M059J (cell line): Measurements from ENCODE around the gene SLC29A3. TPM values are rescaled to one million over a fixed set of nuclear protein-coding genes. Genes with fewer than 3 reads are reported as not detected.

Experiments used
- DNase-seq: peaks from one replicate; pipeline ENCODE4 v3.0.0-alpha.2; 2012; ENCODE audit warnings: low read depth
- total RNA-seq: library from RNA; depleted of rRNA; stranded (reverse); fragments of >200 nt; shearing (Covaris generic); gene quantifications from 2 replicates; pipeline ENCODE4 v1.2.3, GENCODE V29; 2014

The SLC29A3 gene
- total RNA-seq, 1 experiment from 2014 or later = 1.2 TPM

DNA sequence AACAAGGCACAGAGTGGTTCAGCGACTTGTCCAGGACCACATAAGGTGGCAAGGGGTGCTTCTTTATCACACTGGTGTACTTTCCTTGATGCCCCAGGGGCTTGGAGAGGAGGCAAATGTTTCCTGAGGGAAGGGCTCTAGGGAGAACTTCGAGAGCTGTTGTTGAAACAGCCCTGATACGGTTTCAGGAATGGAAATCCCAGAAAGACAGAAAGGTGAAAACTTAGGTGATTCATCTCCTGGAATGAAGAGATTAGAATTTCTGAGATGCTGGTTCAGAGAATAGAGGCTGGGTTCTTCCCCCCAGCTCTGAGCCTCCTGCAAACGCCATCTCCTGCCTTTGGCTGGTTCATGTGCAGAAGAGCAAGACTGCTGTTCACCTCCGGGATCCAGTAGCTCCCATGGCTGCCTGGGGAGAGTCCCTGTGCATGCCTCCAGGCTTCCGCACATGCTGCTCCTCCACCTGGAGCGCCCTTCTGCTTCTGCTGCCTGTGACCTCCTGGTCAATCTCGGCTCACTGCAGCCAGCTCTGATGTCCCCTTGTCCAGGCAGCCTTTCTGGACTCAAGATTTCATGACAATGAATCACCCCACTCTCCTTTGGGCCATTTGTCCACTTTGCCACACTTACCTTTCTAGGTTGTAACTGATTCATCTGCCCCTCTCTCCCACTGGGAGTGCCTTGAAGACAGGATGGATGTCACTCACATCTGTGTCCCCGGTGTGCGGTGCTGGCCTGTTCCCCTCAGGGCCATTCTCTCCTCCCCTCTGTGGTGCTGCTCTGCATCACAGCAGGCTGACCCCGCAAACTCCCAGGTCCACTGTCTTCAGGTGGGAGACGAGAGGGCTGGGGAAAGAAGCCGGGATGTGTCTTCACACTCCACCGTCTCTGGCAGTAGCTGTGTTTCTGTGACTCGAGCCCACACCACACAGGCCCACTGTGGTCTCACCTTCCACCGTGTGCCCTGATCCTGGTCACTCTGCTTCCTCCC, 74.0 kb downstream of the SLC29A3 start:
- no peak for DNase-seq

DNA sequence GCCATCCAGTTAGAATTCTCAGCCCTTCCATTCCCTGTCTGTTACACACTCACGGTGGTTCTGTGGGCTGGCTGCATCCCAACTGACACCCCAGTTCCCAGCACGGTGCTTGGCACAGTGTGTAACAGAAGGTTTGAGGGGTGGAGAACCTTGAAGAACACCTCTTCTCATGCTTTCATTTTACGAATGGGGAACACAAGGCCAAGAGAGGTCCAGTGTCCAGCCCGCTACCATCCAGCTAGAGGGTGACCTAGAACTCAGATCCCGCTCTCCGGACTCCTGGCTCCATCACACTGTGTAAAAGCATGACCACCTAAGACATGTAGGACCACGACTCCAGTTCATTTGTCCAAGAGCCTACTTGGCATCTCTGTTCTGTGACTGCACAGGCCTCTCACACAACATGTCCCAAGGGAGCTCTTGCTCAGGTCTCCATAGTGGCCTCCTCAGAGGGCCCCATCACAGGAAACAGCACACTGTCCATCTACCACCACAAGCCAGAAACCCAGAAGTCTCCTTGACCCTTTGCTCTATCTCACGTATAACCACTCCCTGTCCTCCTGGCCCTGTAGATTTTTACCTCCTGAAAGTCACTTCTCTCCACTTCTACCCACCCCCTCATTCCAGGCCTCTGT, 74.9 kb downstream of the SLC29A3 start:
- no peak for DNase-seq

DNA sequence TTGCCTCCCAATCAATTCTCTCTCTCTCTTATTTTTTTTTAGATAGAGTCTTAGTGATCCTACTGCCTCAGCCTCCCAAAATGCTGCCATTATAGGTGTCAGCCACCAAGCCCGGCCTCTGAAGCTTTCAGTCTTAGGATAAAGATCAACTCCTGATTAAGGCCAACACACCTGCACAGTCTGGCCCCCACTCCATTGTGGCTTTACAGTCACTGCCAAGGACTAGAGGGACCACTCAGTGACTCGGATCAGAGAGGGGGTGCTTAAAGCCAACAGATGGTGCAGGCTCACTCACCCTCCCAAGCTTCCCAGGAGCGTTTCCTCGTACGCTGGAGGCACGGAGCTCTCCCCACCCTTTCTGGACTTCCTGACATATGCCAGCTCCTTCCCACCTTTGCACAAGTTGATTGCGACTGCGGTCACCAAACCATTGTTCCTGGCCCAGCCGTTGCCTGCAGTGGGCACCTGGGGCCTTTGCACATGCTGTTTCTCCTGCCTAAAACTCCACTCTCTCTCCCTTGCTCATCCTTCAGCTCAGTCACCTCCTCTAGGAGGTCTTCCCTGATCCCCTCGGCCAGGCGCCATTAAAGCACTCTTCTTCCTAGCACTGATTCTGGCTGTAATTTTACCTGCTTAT, 76.0 kb downstream of the SLC29A3 start:
- no peak for DNase-seq

DNA sequence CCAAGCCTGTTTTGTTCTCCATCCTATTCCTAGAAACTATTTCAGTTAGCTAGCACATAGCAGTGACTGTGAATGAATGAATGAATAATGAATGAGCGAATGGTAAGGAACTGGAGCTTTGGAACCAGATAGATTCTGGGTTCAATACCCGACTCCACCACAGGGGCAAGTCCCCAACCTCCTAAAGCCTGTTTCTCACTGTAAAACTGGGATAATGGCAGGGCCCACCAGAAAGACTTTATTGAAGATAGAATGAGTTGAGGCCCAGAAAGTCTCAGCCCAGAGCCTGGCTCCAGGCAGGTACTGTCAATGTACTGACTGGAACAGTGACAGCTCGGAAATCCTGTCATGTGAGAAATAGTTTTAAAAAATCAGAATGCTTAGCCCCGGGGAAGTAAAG, 76.6 kb downstream of the SLC29A3 start:
- no peak for DNase-seq

- DNase-seq = peak; percentile 44
These were observed 77.1 kb downstream of the SLC29A3 start for GRCh38 chr10:71396084-71396710.

DNA sequence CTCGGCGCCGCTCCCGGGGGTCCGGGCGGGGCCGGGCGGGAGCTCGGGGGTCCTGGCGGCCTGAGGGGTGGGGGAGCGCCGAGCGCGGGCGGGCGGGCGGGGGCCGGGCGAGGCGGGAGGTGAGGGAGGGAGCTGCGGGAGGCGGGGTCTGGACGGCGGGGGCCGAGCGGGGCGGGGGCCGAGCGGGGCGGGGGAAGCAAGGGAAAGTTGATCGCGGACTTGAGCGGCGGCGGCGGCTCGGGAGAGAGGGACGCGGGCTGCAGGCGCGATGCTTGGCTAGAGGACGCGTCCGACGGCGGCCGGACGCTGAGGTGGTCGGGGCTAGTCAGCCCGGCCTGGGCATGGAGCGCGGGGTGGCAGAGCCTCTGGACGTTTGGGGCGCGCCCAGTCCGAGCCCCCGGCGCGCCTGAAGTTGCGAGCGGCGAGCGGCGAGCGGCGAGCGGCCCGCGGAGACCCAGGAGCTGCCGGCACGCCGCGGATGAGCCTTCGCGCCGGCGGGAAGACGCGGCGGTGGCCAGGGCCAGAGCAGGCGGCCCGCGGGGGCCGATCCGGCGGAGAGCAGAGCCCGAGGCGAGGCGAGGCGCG, 77.7 kb downstream of the SLC29A3 start, which contains the start of gene CDH23:
TSS of gene CDH23 (plus strand) at position 210 of the 585 bp plus-strand sequence. CDS start 42,912 bp downstream, outside the sequence.
- DNase-seq = peak; percentile 8

DNA sequence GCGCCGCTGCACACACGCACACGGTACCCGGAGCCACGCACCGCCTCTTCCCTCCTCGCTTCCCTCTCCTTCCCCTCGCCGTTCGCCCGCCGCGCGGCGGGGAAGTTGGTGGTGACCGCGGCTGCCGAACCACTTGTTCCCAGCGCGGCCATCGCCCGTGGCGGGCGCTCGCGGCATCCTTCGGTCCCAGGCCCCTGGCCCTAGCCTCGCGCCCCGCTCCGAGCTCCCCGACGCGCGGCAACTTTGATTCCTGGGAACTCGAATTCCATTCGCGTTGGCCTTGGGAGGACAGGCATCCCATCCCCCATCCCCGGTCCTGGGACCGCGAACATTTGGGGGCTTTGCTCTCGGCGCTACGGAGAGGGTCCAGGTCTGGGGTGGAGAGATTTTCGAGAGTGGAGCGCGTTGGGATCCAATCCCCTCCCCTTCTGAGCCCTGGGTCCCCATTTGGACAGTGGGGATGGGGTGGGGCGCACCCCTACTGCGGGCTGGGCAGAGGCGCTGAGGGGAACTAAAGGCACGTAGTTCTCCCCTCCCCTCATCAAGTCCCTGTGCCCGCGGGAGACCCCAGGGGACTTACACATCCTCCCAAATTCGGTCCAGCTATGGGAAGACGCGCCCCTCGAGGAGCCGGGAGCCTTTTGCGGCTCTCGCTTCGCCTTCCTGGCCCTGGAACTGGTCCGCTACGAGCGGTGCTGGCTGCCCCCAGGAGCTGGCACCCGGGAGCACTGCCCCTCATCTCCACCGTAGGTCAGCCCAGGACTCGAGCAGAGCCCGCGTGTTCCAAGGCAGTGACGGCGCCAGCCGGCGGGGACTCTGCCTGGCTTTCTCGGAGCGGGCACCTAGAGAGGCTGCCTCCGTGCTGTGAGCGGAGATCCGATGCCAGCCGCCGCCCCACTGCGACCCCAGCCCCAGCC, 78.5 kb downstream of the SLC29A3 start:
- DNase-seq = no peak

DNA sequence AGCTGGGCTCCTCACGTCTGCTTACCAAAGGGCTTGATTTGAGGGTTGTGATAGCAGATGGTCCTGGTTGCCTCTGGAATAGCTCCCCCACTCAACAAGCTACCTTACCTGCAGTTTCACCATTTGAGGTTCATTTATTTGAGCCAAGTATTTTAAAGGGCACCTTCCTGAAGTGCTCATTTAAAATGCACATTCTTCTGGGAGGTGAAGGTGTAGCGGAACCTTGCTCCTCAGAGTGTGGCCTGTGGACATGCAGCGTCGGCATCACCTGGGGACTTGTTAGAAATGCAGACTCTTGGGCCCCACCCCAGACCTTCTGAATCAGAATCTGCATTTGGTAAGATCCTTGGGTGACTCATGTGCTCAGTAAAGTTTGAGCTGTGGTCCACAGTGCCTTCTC, 79.9 kb downstream of the SLC29A3 start:
- no peak for DNase-seq

DNA sequence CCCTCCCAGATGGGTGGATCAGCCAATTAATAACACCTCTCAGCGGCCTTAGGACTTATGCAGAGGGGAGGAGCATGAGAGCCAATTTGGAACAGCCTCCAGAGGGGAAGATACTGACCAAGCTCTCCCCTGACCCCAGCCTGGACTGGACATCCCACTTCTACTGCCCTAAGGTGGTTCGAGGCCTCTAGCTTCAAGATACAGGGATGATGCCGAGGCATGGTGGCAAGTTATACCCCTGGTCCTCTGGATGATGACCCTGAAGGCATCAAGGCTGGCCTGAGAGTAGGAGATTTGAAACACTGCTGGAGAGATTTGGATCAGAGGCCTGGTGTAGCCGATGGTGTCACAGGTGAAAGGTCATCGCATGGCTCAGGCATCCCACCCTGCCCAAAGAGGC, 80.9 kb downstream of the SLC29A3 start:
- DNase-seq = no peak

- DNase-seq = no peak
These were observed 82.0 kb downstream of the SLC29A3 start for GRCh38 chr10:71401056-71401455.

GRCh38 chr10:71402005-71402404, 82.9 kb downstream of the SLC29A3 start:
- no peak for DNase-seq

DNA sequence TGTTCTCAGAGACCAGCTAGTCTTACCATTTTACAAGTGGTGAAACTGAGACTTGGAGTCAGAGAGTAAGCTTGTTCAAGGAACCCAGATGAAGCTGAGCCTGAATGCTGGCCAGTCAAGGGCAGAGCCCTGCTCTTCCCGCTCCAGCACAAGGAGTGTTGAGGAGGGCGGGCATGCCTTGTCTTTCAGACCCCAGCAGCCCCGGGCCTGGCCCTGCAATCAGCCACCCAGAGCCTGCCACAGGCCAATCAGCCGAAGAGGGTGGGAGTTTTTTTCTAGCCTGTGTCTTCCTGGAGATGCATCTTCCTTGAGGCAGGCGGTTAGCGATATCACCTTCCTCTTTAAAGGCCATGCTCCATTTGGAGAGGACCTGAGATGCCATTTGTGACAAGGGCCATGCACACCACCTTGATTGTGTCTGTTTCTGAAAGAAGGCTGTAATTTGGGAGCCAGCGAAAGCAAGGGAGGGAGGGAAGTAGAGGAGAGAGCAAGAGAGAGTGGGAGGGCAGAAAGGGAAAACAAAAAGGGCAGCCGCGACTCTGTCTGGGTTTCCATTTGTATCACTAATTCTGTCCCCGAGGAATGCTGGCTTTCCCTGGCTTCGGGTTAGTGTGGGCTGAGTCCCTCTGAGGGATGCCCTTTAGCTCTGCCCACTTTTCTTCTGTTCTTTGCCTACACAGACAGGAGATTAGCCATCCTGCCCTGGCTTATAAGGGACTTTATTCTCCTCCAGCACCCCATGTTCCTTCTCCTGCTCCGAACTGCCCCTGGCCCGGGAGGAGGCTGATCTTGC, 85.6 kb downstream of the SLC29A3 start:
- no peak for DNase-seq

DNA sequence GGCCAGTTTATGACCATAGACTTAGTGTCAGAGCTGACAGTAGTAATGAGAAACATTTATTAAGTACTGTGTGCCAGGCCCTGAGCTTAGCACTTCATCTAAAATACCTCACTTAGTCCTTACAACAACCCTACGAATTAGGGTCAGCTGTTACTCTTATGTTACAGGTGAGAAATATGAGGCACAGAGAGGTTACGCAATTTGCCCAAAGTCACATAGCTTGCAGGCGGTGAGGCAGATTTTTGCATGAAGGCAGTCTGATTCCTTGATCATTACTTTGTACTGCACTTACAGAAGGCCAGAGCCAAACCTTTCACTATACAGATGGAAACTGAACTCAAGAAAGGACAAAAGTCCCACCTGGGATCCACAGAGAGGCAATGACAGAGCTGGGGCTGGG, 87.8 kb downstream of the SLC29A3 start:
- DNase-seq = no peak

GRCh38 chr10:71408436-71409225, 89.6 kb downstream of the SLC29A3 start:
- DNase-seq = no peak

DNA sequence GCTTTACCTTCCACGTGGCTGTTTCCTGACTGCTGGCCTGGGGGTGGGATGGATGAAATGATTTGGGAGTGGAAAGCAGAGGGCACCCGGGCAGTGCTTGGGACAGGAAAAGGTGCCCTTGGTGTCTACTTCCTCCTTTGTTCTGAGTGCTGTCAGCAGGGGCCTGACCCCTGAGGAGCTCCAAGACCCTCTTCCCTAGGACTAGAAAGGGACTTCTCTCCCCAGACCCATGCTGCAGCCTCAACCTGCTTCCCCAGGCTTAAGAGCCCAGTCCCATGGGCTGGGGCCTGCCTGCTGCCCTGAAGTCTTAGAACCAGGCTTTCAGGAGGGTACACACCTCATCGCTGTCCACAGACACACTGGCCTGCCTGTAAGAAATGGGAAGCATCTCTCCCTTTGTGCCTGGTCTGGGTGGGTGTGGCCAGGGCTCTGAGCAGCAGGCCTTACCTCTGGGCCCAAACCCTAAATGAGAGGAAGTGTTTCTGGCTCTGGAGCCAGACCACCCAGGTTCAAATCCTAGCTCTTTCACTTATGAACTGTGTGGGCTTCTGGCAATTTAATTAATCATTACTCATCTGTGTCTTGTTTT, 90.6 kb downstream of the SLC29A3 start:
- DNase-seq = no peak
